NT2/D1 (cell line): Measurements from ENCODE around the gene HSPBAP1.

Source experiments
- DNase-seq: peaks from one replicate; pipeline ENCODE4 v3.0.0-alpha.2; 2011; ENCODE audit warnings: low read depth, low spot score
- H3K27me3 ChIP-seq: 2 replicates; pipeline ENCODE4 v1.6.0; 2011; ENCODE audit warnings: mild to moderate bottlenecking; ENCODE audit not compliant: insufficient read length, insufficient read depth
- H3K36me3 ChIP-seq: 2 replicates; pipeline ENCODE4 v1.6.1; 2011; ENCODE audit warnings: mild to moderate bottlenecking, low read length, mixed read lengths; ENCODE audit not compliant: insufficient read depth, insufficient read length
- H3K4me1 ChIP-seq: 2 replicates; pipeline ENCODE4 v1.5.1; 2011; ENCODE audit not compliant: insufficient read depth, insufficient read length
- H3K4me3 ChIP-seq: 2 replicates; pipeline ENCODE4 v1.5.1; 2011; ENCODE audit warnings: low read depth; ENCODE audit not compliant: insufficient read length
- H3K9ac ChIP-seq: 2 replicates; pipeline ENCODE4 v1.6.0; 2011; ENCODE audit warnings: low read depth; ENCODE audit not compliant: insufficient read length
- H3K9me3 ChIP-seq: 2 replicates; pipeline ENCODE4 v1.5.1; 2011; ENCODE audit warnings: mild to moderate bottlenecking, low read length; ENCODE audit not compliant: insufficient read depth
- SUZ12 ChIP-seq: IDR thresholded peaks from 2 replicates; pipeline ENCODE4 v1.6.1; 2011; ENCODE audit not compliant: insufficient read length, insufficient read depth; ENCODE audit errors: extremely low read depth
- YY1 ChIP-seq: IDR thresholded peaks from 2 replicates; pipeline ENCODE4 v1.6.1; 2011; ENCODE audit not compliant: insufficient read length, insufficient read depth
- ZNF274 ChIP-seq: IDR thresholded peaks from 2 replicates; pipeline ENCODE4 v1.6.1; 2011; ENCODE audit warnings: mild to moderate bottlenecking, low read depth, low read length

The HSPBAP1 gene

DNA sequence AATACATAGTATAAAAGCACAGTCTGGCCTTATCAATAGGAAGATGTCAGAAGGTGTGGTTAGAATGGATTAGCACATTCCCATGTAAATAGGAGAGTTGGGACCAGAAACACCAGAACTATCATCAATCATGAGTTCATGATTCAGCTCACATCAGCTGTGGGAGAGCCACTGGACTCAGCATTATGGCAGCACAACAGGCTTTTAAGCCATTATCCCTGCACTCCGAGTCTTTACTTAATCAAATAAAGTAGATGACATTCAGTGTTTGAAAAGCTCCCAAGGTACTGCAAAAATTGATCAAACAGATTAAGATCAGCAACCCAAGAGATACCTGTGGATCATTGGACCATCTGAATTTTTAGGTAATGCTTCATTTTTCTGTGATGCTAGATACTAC, 88.3 kb downstream of the HSPBAP1 start:
- no peak for TF ChIP-seq SUZ12
- no peak for TF ChIP-seq YY1
- TF ChIP-seq ZNF274: no peak
- DNase-seq: no peak
- Histone ChIP-seq H3K27me3 (no peaks in the 10 kb centered on the region), H3K9me3 (no peaks in the 10 kb centered on the region), H3K4me3 (no peak overlapping the region), H3K4me1 (no peaks in the 10 kb centered on the region), H3K9ac (no peak overlapping the region), H3K36me3 (no peaks in the 10 kb centered on the region)

DNA sequence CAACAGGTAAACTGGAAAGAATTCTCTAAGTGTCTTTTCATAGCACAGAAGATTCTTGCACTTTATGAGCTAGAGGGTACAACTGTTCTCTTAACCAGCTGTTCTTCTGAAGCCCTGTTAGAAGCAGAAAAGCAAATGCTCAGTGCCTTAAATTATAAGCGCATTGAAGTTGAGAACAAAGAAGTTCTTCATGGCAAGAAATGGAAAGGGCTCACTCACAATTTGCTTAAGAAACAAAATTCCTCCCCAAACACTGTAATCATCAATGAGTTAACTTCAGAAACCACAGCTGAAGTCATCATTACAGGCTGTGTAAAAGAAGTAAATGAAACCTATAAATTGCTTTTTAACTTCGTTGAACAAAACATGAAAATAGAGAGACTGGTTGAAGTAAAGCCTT, 93.4 kb downstream of the HSPBAP1 start:
- Histone ChIP-seq H3K4me3 (no peak overlapping the region), H3K36me3 (no peaks in the 10 kb centered on the region)

DNA sequence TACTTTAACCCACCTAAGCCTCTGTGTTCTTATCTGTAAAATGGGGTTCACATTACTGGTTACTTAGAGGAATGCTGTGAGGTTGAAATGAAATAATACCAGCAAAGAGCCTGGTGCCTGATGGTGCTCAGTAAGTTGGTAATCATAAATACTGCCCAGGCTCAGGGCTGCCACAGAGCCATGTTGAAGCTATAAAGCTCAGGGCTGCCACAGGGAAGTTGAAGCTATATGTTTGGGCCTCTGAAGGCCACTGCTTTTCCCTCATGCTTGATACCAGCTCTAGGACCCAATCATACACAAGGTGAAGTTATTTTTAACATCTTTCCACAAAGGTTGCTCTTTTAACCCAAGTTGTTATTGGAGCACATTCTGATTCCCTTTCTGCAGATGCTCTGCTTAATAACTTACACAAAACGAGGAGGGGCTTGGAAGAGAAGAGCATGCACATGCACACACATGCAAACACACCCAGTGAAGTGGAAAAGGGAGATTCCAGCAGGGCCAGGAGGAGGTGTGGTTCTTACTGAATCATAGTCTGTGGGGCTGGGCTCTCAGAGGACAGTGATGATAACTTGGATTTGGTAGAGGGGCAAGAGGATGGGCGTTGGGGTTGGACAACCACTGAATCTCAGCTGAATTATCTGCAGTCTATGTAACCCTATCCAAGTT, 95.5 kb downstream of the HSPBAP1 start:
- no peak overlapping the region for H3K9ac ChIP-seq
- TF ChIP-seq YY1 (no peak), ZNF274 (no peak), SUZ12 (no peak)
- no peaks in the 10 kb centered on the region for H3K27me3 ChIP-seq
- no peak for DNase-seq
- no peaks in the 10 kb centered on the region for H3K36me3 ChIP-seq
- no peaks in the 10 kb centered on the region for H3K4me1 ChIP-seq
- no peaks in the 10 kb centered on the region for H3K9me3 ChIP-seq
- H3K4me3 ChIP-seq: no peak overlapping the region

More for the DNA sequence above, 93.4 kb downstream of the HSPBAP1 start:
- H3K27me3 ChIP-seq: no peaks in the 10 kb centered on the region
- TF ChIP-seq ZNF274 (no peak), SUZ12 (no peak), YY1 (no peak)
- no peaks in the 10 kb centered on the region for H3K4me1 ChIP-seq
- no peak overlapping the region for H3K9ac ChIP-seq
- H3K9me3 ChIP-seq: no peaks in the 10 kb centered on the region
- DNase-seq: no peak

DNA sequence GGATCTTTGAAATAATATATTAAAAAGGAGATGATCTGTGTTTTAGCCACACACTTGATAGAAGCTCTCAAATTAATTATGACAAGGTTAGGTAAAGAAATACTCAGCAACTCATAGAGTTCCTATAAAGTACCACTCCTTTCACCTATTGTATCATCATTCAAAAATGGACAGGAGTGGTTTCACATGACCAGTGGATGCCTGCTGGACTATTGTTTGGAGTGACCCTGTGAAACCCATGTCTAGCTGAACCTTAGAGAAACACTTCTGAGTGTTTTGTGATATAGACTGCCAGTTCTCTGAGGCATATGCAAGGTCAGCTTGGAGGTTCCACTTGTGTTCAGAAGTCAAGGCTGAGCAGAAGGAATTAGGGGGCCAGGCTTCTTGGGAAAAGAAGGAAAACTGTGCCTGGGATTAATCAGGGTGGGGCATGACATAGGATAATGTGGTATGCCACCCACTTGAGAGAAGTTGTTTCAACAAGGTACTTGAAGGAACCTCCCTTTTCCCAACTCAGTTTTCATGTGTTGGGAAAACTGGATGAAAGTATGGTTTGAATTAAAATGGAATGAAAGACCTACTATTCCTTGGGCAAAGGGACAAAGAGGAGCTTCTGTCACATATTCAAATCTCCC, 97.6 kb downstream of the HSPBAP1 start:
- no peaks in the 10 kb centered on the region for H3K4me1 ChIP-seq
- DNase-seq: no peak
- no peaks in the 10 kb centered on the region for H3K27me3 ChIP-seq
- TF ChIP-seq YY1 (no peak), SUZ12 (no peak), ZNF274 (no peak)
- H3K4me3 ChIP-seq: no peak overlapping the region
- H3K36me3 ChIP-seq: no peaks in the 10 kb centered on the region
- H3K9me3 ChIP-seq: no peaks in the 10 kb centered on the region
- no peak overlapping the region for H3K9ac ChIP-seq

DNA sequence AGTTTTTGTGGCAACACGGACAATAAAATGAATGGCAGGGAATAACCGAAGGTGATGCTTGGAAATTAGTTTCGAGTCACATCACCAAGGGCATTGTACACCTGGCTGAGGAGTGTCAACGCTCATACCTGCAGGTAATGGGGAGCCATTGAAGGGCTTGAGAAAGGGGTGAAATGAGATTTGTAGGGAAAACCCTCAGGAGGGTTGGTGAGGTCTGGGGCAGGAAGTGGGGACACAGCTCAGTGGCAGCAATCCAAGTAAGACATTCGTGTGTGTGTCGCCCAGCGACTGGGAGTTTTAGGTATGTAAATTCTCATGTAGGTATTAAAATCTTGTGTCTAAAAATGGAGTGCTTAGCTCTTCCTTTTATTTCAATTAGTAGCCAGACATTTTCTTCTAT, 98.7 kb downstream of the HSPBAP1 start:
- H3K4me1 ChIP-seq: no peaks in the 10 kb centered on the region
- no peaks in the 10 kb centered on the region for H3K27me3 ChIP-seq
- TF ChIP-seq SUZ12: no peak
- no peak for TF ChIP-seq ZNF274
- TF ChIP-seq YY1: no peak
- no peaks in the 10 kb centered on the region for H3K36me3 ChIP-seq
- H3K9ac ChIP-seq: no peak overlapping the region
- H3K9me3 ChIP-seq: no peaks in the 10 kb centered on the region
- DNase-seq: no peak
- H3K4me3 ChIP-seq: no peak overlapping the region

DNA sequence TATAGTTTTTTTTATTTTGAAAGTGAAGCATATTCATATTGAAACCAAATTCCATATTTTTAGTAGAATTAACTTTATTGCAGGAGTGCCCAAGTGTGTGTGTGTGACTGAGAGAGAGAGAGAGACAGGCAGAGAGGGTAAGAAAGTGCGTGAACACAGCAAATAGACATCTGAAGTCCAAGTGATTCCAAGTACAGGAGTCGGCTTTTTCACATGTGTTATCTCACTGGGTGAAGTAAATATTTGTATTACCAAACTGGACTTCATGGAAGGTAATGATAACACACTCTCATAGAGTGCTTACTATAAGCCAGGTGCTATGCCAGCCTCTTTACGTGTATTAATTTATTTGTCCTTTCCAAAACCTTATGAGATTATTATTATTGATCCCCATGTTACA, 101.0 kb downstream of the HSPBAP1 start:
- H3K4me1 ChIP-seq: no peaks in the 10 kb centered on the region
- no peak for DNase-seq
- no peaks in the 10 kb centered on the region for H3K9me3 ChIP-seq
- no peaks in the 10 kb centered on the region for H3K27me3 ChIP-seq
- H3K9ac ChIP-seq: no peak overlapping the region
- no peak overlapping the region for H3K4me3 ChIP-seq
- H3K36me3 ChIP-seq: no peaks in the 10 kb centered on the region
- TF ChIP-seq YY1 (no peak), SUZ12 (no peak), ZNF274 (no peak)

DNA sequence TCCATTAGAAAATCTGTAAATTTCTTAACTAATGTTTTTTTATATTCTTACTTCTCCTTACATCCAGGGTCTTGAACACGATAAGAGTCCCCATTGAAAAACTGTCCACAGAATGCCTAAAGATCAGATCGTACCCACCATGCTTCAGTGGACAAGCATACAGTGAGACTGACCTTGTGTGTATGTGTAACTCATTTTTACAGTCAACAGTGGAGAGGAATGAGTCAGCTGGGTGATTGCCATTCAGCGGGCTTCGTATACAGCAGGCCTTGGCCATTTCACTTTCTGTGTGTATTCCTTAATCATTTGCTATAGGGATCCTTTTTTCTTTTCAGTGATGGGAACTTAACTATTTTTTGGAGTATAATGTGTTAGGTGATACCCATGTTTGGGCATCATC, 102.4 kb downstream of the HSPBAP1 start:
- no peaks in the 10 kb centered on the region for H3K27me3 ChIP-seq
- H3K4me1 ChIP-seq: no peaks in the 10 kb centered on the region
- no peaks in the 10 kb centered on the region for H3K9me3 ChIP-seq
- H3K9ac ChIP-seq: no peak overlapping the region
- H3K4me3 ChIP-seq: no peak overlapping the region
- no peak for TF ChIP-seq SUZ12
- H3K36me3 ChIP-seq: no peaks in the 10 kb centered on the region
- DNase-seq: no peak
